Lower leg skin (tissue), 4 donors: ENCODE measurements around the gene TMEM184A. TPM values are rescaled to one million over a fixed set of nuclear protein-coding genes. Genes with fewer than 3 reads are reported as not detected.

Experiments
- DNase-seq, 2 donors: peaks; one replicate each; pipeline ENCODE4 v3.0.0-alpha.2; 2019; ENCODE audit warnings: low spot score in 2 of 2
- H3K4me3 ChIP-seq: fragments of 200-600 bp; sonication (generic); 2 replicates; pipeline ENCODE4 v1.5.1; 2017; ENCODE audit warnings: mild to moderate bottlenecking, low read depth; ENCODE audit not compliant: poor library complexity, severe bottlenecking
- POLR2A ChIP-seq, 2 donors: fragments of 450-650 bp; IDR thresholded peaks; one replicate each; pipeline ENCODE4 v1.6.1; 2016 to 2017; ENCODE audit warnings: antibody characterized with exemption in 2 of 2, mild to moderate bottlenecking in 1 of 2, moderate library complexity in 1 of 2
- WGBS, 2 donors: methylation state at CpG; one replicate each; pipeline ENCODE4 v1.1.5; 2018; 5-methylcytosine and 5-hydroxymethylcytosine counted together
- intact Hi-C: fragments of 100-400 bp; cut with DNase I; formaldehyde crosslinking; loops from one replicate; pipeline ENCODE4 v1.15.0; 2023; ENCODE audit warnings: low total_unique reads
- total RNA-seq, 4 donors: library from RNA; depleted of rRNA; stranded (reverse); fragments of >200 nt; gene quantifications; one replicate each; pipeline ENCODE4 v1.1.0, GENCODE V29; 2016
- TF ChIP-seq, protein P1 (sequence below), 3 donors: fragments of 450-650 bp; IDR thresholded peaks; one replicate each; pipeline ENCODE4 v1.5.1; 2016; ENCODE audit warnings: antibody characterized with exemption in 3 of 3, mild to moderate bottlenecking in 3 of 3, moderate library complexity in 2 of 3

Gene TMEM184A
- total RNA-seq, 4 donors from 2014 or later, result 70.5 to 177 (median 119) TPM

DNA sequence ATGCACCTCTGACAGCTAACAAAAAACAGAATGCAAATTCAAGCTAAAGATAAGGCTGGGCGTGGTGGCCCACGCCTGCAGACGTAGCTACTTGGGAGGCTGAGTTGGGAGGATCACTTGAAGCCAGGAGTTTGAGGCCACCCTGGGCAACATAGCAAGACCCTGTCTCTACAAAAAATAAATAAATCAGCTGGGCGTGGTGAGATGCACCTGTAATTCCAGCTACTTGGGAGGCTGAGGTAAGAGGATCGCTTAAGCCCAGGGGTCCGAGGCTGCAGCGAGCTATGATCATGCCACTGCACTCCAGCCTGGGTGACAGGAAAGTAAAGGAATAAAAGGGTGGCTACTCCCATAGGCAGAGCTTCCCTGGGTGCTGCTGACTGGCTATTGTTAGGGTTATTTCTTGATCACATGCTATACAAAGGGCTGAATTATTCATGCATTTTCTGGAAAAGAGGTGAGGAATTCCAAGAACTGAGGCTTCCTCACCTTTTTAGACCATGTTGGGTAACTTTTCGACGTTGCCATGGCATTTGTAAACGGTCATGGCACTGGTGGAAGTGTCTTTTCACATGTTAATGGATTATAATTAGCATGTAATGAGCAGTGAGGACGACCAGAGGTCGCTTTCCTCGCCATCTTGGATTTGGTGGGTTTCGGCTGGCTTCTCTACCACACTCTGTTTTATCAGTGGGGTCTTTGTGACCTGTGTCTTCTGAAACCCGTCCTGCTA lies 20.7 kb upstream of the TMEM184A start:
- TF ChIP-seq, protein P1, sequence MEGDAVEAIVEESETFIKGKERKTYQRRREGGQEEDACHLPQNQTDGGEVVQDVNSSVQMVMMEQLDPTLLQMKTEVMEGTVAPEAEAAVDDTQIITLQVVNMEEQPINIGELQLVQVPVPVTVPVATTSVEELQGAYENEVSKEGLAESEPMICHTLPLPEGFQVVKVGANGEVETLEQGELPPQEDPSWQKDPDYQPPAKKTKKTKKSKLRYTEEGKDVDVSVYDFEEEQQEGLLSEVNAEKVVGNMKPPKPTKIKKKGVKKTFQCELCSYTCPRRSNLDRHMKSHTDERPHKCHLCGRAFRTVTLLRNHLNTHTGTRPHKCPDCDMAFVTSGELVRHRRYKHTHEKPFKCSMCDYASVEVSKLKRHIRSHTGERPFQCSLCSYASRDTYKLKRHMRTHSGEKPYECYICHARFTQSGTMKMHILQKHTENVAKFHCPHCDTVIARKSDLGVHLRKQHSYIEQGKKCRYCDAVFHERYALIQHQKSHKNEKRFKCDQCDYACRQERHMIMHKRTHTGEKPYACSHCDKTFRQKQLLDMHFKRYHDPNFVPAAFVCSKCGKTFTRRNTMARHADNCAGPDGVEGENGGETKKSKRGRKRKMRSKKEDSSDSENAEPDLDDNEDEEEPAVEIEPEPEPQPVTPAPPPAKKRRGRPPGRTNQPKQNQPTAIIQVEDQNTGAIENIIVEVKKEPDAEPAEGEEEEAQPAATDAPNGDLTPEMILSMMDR (IDR thresholded peaks at IDR 0.05), result no peak
- no peak for TF ChIP-seq POLR2A (IDR thresholded peaks at IDR 0.05)
- WGBS, 2 donors, result 75 to 76% methylated on average over 15 of the region's 15 CpGs
- no peak overlapping the region for H3K4me3 ChIP-seq
- intact Hi-C loops, result loop anchor here (10.0 kb wide), 1 partner anchor 898 kb away; the partner anchor contains the start of gene GRIFIN
- DNase-seq, result no peak

DNA sequence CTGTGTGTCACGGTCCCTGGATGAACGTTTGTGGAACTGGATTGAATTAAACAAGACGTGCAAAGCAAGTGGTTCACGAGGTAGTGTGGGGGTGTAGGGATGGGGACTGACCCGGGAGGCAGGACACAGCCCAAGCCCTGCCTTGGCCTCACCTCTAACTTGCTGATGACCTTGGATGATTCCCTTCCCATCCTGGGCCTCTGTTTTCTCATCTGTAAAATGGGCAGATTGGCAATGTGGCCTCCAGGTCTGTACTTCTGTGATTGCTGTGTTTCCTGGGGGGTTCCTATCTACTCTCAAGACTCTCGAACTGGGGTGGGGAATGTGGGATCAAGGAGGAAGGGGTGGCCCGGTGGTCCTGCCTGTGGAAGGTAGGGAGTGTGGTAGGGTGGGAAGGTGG lies 19.8 kb upstream of the TMEM184A start:
- H3K4me3 ChIP-seq, result no peak overlapping the region
- TF ChIP-seq POLR2A (IDR thresholded peaks at IDR 0.05), result no peak
- TF ChIP-seq, protein P1 (IDR thresholded peaks at IDR 0.05), result no peak
- WGBS, 2 donors, result 84 to 88% methylated on average over 7 of the region's 7 CpGs
- DNase-seq, result no peak
- intact Hi-C loops, result loop anchor here (10.0 kb wide), 1 partner anchor 899 kb away; the partner anchor contains the start of gene GRIFIN

DNA sequence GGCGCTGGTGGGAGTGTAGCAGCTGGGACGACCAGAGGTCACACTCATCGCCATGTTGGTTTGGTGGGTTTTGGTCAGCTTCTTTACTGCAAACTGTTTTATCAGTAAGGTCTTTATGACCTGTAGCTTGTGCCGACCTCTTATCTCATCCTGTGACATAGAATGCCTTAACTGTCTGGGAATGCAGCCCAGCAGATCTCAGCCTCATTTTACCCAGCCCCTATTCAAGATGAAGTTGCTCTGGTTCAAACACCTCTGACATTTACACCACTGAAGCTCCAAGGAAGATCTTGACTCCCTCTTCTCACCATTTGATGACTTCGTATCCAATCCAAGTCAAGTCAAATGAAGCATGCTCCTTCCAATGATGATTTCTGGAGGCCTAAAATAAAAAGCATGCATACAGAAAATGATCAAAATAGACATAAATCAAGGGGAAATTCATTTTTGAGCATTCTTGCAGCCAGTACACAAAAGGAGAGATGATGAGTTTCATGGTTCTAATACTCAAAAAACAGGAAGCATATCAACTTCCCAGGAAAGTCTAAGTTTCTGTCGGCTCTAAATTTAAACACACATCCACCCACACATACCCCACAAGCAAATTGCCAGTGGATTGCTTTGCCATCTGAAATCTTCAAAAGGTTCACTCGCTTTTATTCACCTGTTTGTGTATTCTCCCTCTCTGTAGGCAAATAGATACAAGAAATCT lies 16.3 kb upstream of the TMEM184A start:
- intact Hi-C loops, result loop anchor here (10.0 kb wide), 1 partner anchor 903 kb away; the partner anchor contains the start of gene GRIFIN
- DNase-seq, result no peak
- TF ChIP-seq, protein P1 (IDR thresholded peaks at IDR 0.05), result no peak
- TF ChIP-seq POLR2A (IDR thresholded peaks at IDR 0.05), result no peak
- WGBS, 2 donors, result 86 to 88% methylated on average over 7 of the region's 7 CpGs
- no peak overlapping the region for H3K4me3 ChIP-seq

DNA sequence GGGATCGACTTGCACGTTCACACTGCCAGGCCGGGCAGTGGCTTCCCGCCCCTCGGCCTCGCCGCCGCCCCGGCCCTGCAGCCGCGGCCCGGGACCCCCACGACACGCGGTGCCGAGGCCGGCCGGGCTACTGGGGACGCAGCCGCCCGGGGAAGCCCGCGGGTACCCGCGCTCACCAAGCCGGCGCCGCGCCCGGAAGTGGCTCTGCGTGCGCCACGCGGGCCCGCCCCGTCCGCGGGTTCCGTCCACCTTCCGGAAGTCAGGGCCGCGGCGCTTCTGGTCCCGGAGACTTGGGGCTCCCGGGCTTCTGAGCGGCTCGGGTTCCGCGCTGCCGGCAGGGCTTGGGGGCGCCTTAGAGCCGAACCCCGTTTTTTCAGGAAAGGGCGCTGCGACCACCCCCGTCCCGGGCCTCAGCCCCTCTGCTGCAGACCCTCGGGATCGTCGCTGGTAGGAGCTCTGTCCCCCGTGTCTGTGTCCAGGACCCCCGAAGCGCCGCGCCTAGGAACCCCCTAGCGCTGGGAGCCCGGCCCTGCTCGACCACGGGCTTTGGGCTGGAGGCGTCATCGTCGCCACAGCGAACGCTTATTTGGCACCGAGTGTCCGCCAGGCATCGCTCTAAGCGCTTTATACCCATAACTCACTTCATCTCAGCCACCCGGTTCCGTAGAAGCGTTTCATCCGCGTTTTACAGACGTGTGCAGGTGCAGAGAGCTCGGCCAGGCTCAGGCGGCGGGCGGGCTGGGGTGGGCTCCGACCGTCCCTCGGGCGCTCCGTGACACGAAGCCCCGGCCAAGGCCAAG lies 14.0 kb upstream of the TMEM184A start, which contains the start of gene PSMG3:
PSMG3 (minus strand) TSS at position 200 of the 800 bp plus-strand sequence. CDS start 693 bp downstream, outside the sequence.
- intact Hi-C loops, result loop anchor here (10.0 kb wide), 1 partner anchor 905 kb away; the partner anchor contains the start of gene GRIFIN
- WGBS, 2 donors, result 0% methylated on average over 49 to 65 of the region's 95 CpGs
- peak within 1 kb of the TSS; percentile 84 for H3K4me3 ChIP-seq
- TF ChIP-seq, protein P1 (IDR thresholded peaks at IDR 0.05), result no peak
- peak in 1 of 2 donors; percentile 5 for TF ChIP-seq POLR2A (IDR thresholded peaks at IDR 0.05)
- peak; percentile 85 to 98 for DNase-seq

DNA sequence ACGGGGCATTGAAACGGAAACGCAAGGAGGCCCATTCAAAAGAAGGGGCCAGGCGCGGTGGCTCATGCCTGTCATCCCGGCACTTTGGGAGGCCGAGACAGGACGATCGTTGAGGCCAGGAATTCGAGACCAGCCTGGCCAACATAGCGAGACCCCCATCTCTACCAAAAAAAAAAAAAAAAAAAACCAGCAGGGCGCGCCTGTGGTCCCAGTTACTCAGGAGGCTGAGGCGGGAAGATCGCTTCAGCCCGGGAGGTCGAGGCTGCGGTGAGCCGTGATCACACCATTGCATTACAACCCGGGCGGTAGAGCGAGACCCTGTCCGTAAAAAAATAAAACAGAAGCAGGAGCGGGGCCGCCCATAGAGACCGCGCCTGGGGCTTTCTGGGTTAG lies 13.4 kb upstream of the TMEM184A start:
- DNase-seq, result no peak
- intact Hi-C loops, result no loop called here

More for the DNA sequence above, 13.4 kb upstream of the TMEM184A start:
- no peak for TF ChIP-seq POLR2A (IDR thresholded peaks at IDR 0.05)
- TF ChIP-seq, protein P1 (IDR thresholded peaks at IDR 0.05), result no peak
- H3K4me3 ChIP-seq, result peak overlapping the region; percentile 84
- WGBS, 2 donors, result 10 to 17% methylated on average over 27 of the region's 27 CpGs
